Body of pancreas (tissue), 4 donors: ENCODE data around the gene IFI27L1. TPM values are rescaled to one million over a fixed set of nuclear protein-coding genes. Genes with fewer than 3 reads are reported as not detected.
A peak's percentile ranks its signal among the peaks of the same experiment; 100 is the strongest.
"Not testable (repeated sequence)": the region's sequence is repeated elsewhere in the genome, so short reads cannot be mapped to it uniquely, and the experiment has no call there.

Source experiments
- ATAC-seq: fragments of 150-250 bp; one replicate; pipeline ENCODE4 v1.9.1; 2016
- DNase-seq, 4 donors: peaks; one replicate each; pipeline ENCODE4 v3.0.0-alpha.2; 2019
- H3K27ac ChIP-seq, 4 donors: fragments of 200-600 bp; sonication (generic); 1 replicate in 3 of 4; 2 replicates in 1 of 4; pipeline versions ENCODE4 v1.5.1 to v1.6.1; 2016 to 2019; ENCODE audit warnings: mild to moderate bottlenecking in 1 of 4, mixed read lengths in 1 of 4, moderate library complexity in 1 of 4
- H3K27me3 ChIP-seq, 2 donors: fragments of 200-600 bp; sonication (generic); one replicate each; pipeline ENCODE4 v1.6.0; 2016; ENCODE audit warnings: mild to moderate bottlenecking in 1 of 2
- H3K36me3 ChIP-seq, 2 donors: fragments of 200-600 bp; sonication (generic); replicated peaks in 1 of 2; 2 replicates each; pipeline ENCODE4 v1.5.1; 2016; ENCODE audit warnings: low read depth in 2 of 2; ENCODE audit not compliant: insufficient read depth in 1 of 2
- H3K4me1 ChIP-seq: fragments of 200-600 bp; sonication (generic); one replicate; pipeline ENCODE4 v1.6.0; 2016
- H3K4me3 ChIP-seq, 2 donors: fragments of 200-600 bp; sonication (generic); 1 replicate in 1 of 2; 2 replicates in 1 of 2; pipeline ENCODE4 v1.5.1; 2016 to 2019
- H3K9me3 ChIP-seq, 3 donors: fragments of 200-600 bp; sonication (generic); 1 replicate in 2 of 3; 2 replicates in 1 of 3; pipeline ENCODE4 v1.5.1; 2016
- CTCF ChIP-seq, 7 experiments: fragments of 450-650 bp in 4 of 7; fragments of 200-600 bp in 3 of 7; sonication (generic) in 3 of 7; IDR thresholded peaks; one replicate each; pipeline ENCODE4 v1.5.1; 2016 to 2019; ENCODE audit warnings: antibody characterized with exemption in 7 of 7
- POLR2A ChIP-seq, 3 donors: fragments of 450-650 bp; IDR thresholded peaks; one replicate each; pipeline ENCODE4 v1.6.1; 2016; ENCODE audit warnings: antibody characterized with exemption in 3 of 3, mild to moderate bottlenecking in 2 of 3
- WGBS, 2 donors: methylation state at CpG; one replicate each; pipeline ENCODE4 v1.1.5; 2017; 5-methylcytosine and 5-hydroxymethylcytosine counted together
- intact Hi-C: fragments of 100-400 bp; cut with DNase I; formaldehyde crosslinking; loops from one replicate; pipeline ENCODE4 v1.15.1; 2023
- total RNA-seq, 2 donors: library from RNA; depleted of rRNA; stranded (reverse); fragments of >200 nt; gene quantifications; one replicate each; pipeline ENCODE4 v1.1.0, GENCODE V29; 2016

Gene IFI27L1
- total RNA-seq, 2 donors from 2014 or later = 3.4 to 5.6 TPM

- no peak overlapping the region for H3K4me3 ChIP-seq
- H3K4me1 ChIP-seq = peaks cover 72% of the 10 kb centered on the region
- WGBS, 2 donors = 31 to 39% methylated on average over 5 of the region's 5 CpGs
- H3K27ac ChIP-seq = peak overlapping the region in 3 of 4 donors; percentile 52 to 70 (median 67)
- no peak for TF ChIP-seq POLR2A (IDR thresholded peaks at IDR 0.05)
- no peak for TF ChIP-seq CTCF (IDR thresholded peaks at IDR 0.05)
- ATAC-seq (no peak), DNase-seq (no peak)
- peaks cover 0 to 14% of the 10 kb centered on the region in 2 donors for H3K36me3 ChIP-seq
- intact Hi-C loops = no loop called here
- no peaks in the 10 kb centered on the region for H3K9me3 ChIP-seq
- H3K27me3 ChIP-seq = no peaks in the 10 kb centered on the region
Observed at GRCh38 chr14:94059998-94060397, 21.1 kb upstream of the IFI27L1 start.

DNA sequence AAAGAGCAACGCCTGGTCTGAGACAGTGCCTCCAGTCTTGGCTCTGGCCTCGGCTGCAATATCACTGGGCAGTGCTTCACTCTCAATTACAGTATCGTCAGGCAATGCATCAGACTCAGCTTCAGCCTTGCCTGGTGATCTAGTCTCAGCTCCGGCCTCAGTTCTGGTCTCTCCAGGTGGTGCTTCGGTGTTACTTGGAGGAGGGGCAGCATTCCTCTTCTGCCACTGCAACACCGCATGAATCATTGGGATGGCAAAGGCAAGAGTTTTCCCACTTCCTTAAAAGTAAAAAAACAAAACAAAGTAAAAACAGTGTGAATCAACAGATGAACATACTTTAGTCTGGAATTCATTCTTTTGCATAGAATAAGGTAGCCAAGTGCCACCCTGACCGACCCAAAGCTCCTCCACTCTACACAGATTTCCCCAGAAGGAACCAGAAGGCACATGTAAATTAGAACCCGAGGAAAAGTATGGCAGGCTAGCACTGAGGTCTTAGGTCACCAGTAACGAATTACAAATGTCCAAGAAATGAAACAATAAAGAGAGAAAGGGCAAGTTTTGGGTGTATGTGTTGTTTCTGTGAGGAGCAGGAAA, 18.7 kb upstream of the IFI27L1 start:
- no peak for TF ChIP-seq CTCF (IDR thresholded peaks at IDR 0.05)
- no peak for TF ChIP-seq POLR2A (IDR thresholded peaks at IDR 0.05)
- intact Hi-C loops = no loop called here
- no peak for ATAC-seq
- Histone ChIP-seq H3K9me3 (no peaks in the 10 kb centered on the region), H3K27ac (peak overlapping the region in 1 of 4 donors; percentile 14), H3K36me3 (peaks cover 0 to 14% of the 10 kb centered on the region in 2 donors), H3K4me3 (no peak overlapping the region), H3K4me1 (peaks cover 83% of the 10 kb centered on the region), H3K27me3 (no peaks in the 10 kb centered on the region)
- DNase-seq = no peak
- 81 to 87% methylated on average over 9 of the region's 9 CpGs for WGBS, 2 donors

DNA sequence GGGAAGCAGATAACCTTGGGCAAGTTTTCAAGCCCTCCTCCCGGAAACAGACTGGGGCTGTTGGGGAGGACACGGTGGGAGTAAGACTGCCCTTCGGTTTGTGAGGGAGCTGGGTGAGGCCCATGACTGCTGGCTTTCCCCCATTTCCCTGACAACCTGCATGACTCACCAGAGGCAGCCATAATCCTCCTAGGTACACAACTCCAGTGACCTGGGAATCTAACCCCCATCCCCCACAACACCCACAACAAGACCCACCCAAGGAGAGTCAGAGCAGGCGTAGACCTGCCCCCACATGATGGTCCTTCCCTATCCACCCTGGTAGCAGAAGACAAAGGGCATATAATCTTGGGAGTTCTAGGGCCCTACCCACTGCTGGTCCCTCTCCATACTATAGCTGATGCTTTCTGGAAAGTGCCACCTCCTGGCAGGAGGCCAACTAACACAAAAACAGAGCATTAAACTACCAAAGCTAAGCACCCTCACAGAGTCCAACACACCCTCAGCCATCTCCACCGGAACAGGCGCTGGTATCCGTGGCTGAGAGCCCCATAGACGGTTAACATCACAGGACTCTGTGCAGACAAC, 14.9 kb upstream of the IFI27L1 start:
- no peaks in the 10 kb centered on the region for H3K27me3 ChIP-seq
- 60 to 65% methylated on average over 8 of the region's 8 CpGs for WGBS, 2 donors
- intact Hi-C loops = no loop called here
- TF ChIP-seq CTCF (IDR thresholded peaks at IDR 0.05) (no peak), POLR2A (IDR thresholded peaks at IDR 0.05) (no peak)
- DNase-seq = peak in 3 of 4 donors; percentile 49 to 70 (median 69)
- peaks cover 51% of the 10 kb centered on the region for H3K4me1 ChIP-seq
- H3K27ac ChIP-seq = peak overlapping the region; percentile 69 to 85 (median 74)
- H3K4me3 ChIP-seq = no peak overlapping the region
- no peaks in the 10 kb centered on the region for H3K9me3 ChIP-seq
- ATAC-seq = peak; percentile 74
- peaks cover 0 to 4% of the 10 kb centered on the region in 2 donors for H3K36me3 ChIP-seq

- intact Hi-C loops, H3K9me3 ChIP-seq, H3K27ac ChIP-seq, H3K4me3 ChIP-seq, H3K36me3 ChIP-seq, ATAC-seq, DNase-seq, H3K27me3 ChIP-seq: not testable (repeated sequence)
- peaks cover 24% of the 10 kb centered on the region for H3K4me1 ChIP-seq
- 79 to 94% methylated on average over 3 of the region's 3 CpGs for WGBS, 2 donors
Observed at GRCh38 chr14:94072076-94072475, 9.0 kb upstream of the IFI27L1 start.

DNA sequence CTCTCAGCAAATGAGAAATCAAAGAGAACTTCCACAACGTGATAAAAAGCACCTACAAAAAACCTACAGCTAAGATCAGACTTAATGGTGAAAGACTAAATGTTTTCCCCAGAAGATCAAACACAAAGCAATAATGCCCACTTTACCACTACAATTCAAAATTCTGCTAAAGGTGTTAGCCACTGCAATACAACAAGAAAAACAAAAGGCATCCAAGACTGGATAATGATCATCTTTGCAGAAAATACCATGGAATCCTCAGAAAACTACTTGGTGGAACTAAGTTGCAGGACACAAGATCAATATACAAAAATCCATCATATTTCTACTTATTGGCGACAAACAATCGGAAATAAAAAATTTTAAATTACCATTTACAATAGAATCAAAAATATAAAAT, 6.6 kb upstream of the IFI27L1 start:
- TF ChIP-seq CTCF (IDR thresholded peaks at IDR 0.05) = no peak

More for the DNA sequence above, 6.6 kb upstream of the IFI27L1 start:
- Histone ChIP-seq H3K36me3 (no peaks in the 10 kb centered on the region), H3K4me3 (no peak overlapping the region), H3K9me3 (no peaks in the 10 kb centered on the region), H3K27ac (no peak overlapping the region), H3K4me1 (peaks cover 42% of the 10 kb centered on the region), H3K27me3 (no peaks in the 10 kb centered on the region)
- 92 to 94% methylated on average over 3 of the region's 3 CpGs for WGBS, 2 donors
- DNase-seq (no peak), ATAC-seq (no peak)
- intact Hi-C loops = no loop called here
